Measurements from ENCODE around the gene MIB1. TPM values are rescaled to one million over a fixed set of nuclear protein-coding genes. Genes with fewer than 3 reads are reported as not detected.

Gene MIB1
- total and polyA plus RNA-seq, 2 experiments from 2014 or later = 10.8 to 56.7 TPM

GRCh38 chr18:21857871-21858270 is 117.3 kb downstream of the MIB1 start:
- Histone ChIP-seq H3F3A (replicated peaks; ENCODE audit: low read depth) (no peaks in the 10 kb centered on the region), H3K79me2 (replicated peaks; ENCODE audit: insufficient read depth) (no peaks in the 10 kb centered on the region), H2AFZ (no peak overlapping the region), H3K4me1 (ENCODE audit: insufficient read depth) (no peaks in the 10 kb centered on the region), H4K20me1 (replicated peaks; ENCODE audit: insufficient read depth) (peaks cover 3% of the 10 kb centered on the region; the same call in 1 of the 2 replicates), H3K4me2 (no peak overlapping the region), H3K9me2 (ENCODE audit: insufficient read depth) (no peaks in the 10 kb centered on the region), H3K36me3 (ENCODE audit: insufficient read depth) (peaks cover 13% of the 10 kb centered on the region; the same call in 1 of the 2 replicates), H3K27ac (ENCODE audit: low read depth) (no peak overlapping the region), H3K27me3 (ENCODE audit: insufficient read depth) (no peaks in the 10 kb centered on the region), H3K4me3 (no peak overlapping the region)
- no peak overlapping the region for H3K4me3 Mint-ChIP-seq
- peaks cover 1% of the 10 kb centered on the region; the same call in 1 of the 3 replicates for H3K9me3 Mint-ChIP-seq
- no peak for TF ChIP-seq ZNF114 (CRISPR knock-in tag; IDR thresholded peaks at IDR 0.05)
- no peaks in the 10 kb centered on the region for H3K4me1 Mint-ChIP-seq
- no peaks in the 10 kb centered on the region for H3K27me3 Mint-ChIP-seq (ENCODE audit: insufficient read depth, low read depth, poor library complexity)
- no peak overlapping the region for H3K27ac Mint-ChIP-seq
- H3K36me3 Mint-ChIP-seq (ENCODE audit: low read depth) = peaks cover 40% of the 10 kb centered on the region
- ATAC-seq (no peak), DNase-seq (ENCODE audit: low spot score) (no peak)

DNA sequence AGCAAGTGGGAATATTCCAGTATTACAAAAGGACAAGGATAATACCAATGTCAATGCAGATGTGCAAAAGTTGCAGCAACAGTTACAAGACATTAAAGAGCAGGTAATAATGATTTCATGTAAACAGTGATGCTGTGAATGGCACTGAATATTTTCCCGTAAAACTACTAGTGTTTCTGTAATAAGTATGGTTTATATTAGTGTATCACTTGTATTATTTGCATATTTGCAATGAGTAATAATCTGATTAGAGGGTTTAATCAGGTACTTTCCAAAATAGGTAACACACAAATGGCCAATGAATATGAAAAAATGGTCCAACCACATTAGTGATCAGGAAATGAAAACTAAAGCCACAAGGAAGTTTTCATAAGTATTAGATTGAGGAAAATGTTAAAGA is 118.0 kb downstream of the MIB1 start:
- Histone ChIP-seq H4K20me1 (replicated peaks; ENCODE audit: insufficient read depth) (peaks cover 3% of the 10 kb centered on the region; the same call in 1 of the 2 replicates), H2AFZ (no peak overlapping the region), H3K36me3 (ENCODE audit: insufficient read depth) (peaks cover 13% of the 10 kb centered on the region; the same call in 1 of the 2 replicates), H3K27ac (ENCODE audit: low read depth) (no peak overlapping the region), H3K9me2 (ENCODE audit: insufficient read depth) (no peaks in the 10 kb centered on the region), H3K4me1 (ENCODE audit: insufficient read depth) (no peaks in the 10 kb centered on the region), H3K27me3 (ENCODE audit: insufficient read depth) (no peaks in the 10 kb centered on the region), H3K4me2 (no peak overlapping the region), H3K4me3 (no peak overlapping the region), H3F3A (replicated peaks; ENCODE audit: low read depth) (no peaks in the 10 kb centered on the region), H3K79me2 (replicated peaks; ENCODE audit: insufficient read depth) (no peaks in the 10 kb centered on the region)
- Mint-ChIP-seq H3K4me3 (no peak overlapping the region), H3K27ac (no peak overlapping the region), H3K4me1 (no peaks in the 10 kb centered on the region), H3K9me3 (peaks cover 5% of the 10 kb centered on the region; the same call in 1 of the 3 replicates), H3K36me3 (ENCODE audit: low read depth) (peaks cover 47% of the 10 kb centered on the region), H3K27me3 (ENCODE audit: insufficient read depth, low read depth, poor library complexity) (no peaks in the 10 kb centered on the region)
- ATAC-seq (no peak), DNase-seq (ENCODE audit: low spot score) (no peak)
- no peak for TF ChIP-seq NANOG (IDR thresholded peaks at IDR 0.05; ENCODE audit: borderline replicate concordance)
- no peak for TF ChIP-seq EZH2phosphoT487 (IDR thresholded peaks at IDR 0.05; ENCODE audit: unreplicated experiment)
- TF ChIP-seq, protein P1, sequence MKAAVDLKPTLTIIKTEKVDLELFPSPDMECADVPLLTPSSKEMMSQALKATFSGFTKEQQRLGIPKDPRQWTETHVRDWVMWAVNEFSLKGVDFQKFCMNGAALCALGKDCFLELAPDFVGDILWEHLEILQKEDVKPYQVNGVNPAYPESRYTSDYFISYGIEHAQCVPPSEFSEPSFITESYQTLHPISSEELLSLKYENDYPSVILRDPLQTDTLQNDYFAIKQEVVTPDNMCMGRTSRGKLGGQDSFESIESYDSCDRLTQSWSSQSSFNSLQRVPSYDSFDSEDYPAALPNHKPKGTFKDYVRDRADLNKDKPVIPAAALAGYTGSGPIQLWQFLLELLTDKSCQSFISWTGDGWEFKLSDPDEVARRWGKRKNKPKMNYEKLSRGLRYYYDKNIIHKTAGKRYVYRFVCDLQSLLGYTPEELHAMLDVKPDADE (IDR thresholded peaks at IDR 0.05) = no peak
- TF ChIP-seq STAT1 (IDR thresholded peaks at IDR 0.05; ENCODE audit: unreplicated experiment) = no peak

DNA sequence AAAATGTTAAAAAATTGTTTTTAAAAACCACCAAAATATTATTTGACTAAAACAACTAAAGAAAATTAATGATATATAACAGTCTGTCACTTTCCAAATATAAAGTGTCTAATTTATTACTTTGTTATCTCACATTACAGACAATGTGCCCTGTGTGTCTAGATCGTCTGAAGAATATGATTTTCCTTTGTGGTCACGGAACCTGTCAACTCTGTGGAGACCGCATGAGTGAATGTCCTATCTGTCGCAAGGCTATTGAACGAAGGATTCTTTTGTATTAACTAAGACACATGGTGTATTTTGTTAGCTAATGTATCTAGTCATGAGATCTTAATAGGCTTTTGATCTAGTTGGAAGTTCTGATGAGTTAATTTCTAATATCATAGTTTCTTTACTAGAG is 123.8 kb downstream of the MIB1 start:
- no peak overlapping the region for H3K27ac Mint-ChIP-seq
- H3K4me3 Mint-ChIP-seq = no peak overlapping the region
- no peak for ATAC-seq
- Histone ChIP-seq H3F3A (replicated peaks; ENCODE audit: low read depth) (no peaks in the 10 kb centered on the region), H3K27ac (ENCODE audit: low read depth) (no peak overlapping the region), H4K20me1 (replicated peaks; ENCODE audit: insufficient read depth) (no peaks in the 10 kb centered on the region; the same call in 1 of the 2 replicates), H3K27me3 (ENCODE audit: insufficient read depth) (no peaks in the 10 kb centered on the region), H3K9me2 (ENCODE audit: insufficient read depth) (no peaks in the 10 kb centered on the region), H2AFZ (no peak overlapping the region), H3K79me2 (replicated peaks; ENCODE audit: insufficient read depth) (no peaks in the 10 kb centered on the region), H3K36me3 (ENCODE audit: insufficient read depth) (no peaks in the 10 kb centered on the region; the same call in 1 of the 2 replicates), H3K4me3 (no peak overlapping the region), H3K4me2 (no peak overlapping the region), H3K4me1 (ENCODE audit: insufficient read depth) (no peaks in the 10 kb centered on the region)
- no peak for DNase-seq (ENCODE audit: low spot score)
- no peaks in the 10 kb centered on the region for H3K4me1 Mint-ChIP-seq
- peaks cover 33% of the 10 kb centered on the region for H3K36me3 Mint-ChIP-seq (ENCODE audit: low read depth)
- peaks cover 5% of the 10 kb centered on the region; the same call in 1 of the 3 replicates for H3K9me3 Mint-ChIP-seq
- H3K27me3 Mint-ChIP-seq (ENCODE audit: insufficient read depth, low read depth, poor library complexity) = no peaks in the 10 kb centered on the region
- TF ChIP-seq ZNF114 (CRISPR knock-in tag; IDR thresholded peaks at IDR 0.05) = no peak
- no peak for TF ChIP-seq JUNB (IDR thresholded peaks at IDR 0.05; ENCODE audit: unreplicated experiment)
- no peak for TF ChIP-seq POLR2AphosphoS5 (IDR thresholded peaks at IDR 0.05; ENCODE audit: low read depth)
- no peak for TF ChIP-seq STAT1 (IDR thresholded peaks at IDR 0.05; ENCODE audit: unreplicated experiment)
- TF ChIP-seq, protein P1 (IDR thresholded peaks at IDR 0.05) = no peak
- TF ChIP-seq EZH2 (IDR thresholded peaks at IDR 0.05; ENCODE audit: low read depth, unreplicated experiment) = no peak
- no peak for TF ChIP-seq CTCF (conservative IDR thresholded peaks at IDR 0.05; ENCODE audit: low read depth in 2 of 2)
- TF ChIP-seq, protein P2, sequence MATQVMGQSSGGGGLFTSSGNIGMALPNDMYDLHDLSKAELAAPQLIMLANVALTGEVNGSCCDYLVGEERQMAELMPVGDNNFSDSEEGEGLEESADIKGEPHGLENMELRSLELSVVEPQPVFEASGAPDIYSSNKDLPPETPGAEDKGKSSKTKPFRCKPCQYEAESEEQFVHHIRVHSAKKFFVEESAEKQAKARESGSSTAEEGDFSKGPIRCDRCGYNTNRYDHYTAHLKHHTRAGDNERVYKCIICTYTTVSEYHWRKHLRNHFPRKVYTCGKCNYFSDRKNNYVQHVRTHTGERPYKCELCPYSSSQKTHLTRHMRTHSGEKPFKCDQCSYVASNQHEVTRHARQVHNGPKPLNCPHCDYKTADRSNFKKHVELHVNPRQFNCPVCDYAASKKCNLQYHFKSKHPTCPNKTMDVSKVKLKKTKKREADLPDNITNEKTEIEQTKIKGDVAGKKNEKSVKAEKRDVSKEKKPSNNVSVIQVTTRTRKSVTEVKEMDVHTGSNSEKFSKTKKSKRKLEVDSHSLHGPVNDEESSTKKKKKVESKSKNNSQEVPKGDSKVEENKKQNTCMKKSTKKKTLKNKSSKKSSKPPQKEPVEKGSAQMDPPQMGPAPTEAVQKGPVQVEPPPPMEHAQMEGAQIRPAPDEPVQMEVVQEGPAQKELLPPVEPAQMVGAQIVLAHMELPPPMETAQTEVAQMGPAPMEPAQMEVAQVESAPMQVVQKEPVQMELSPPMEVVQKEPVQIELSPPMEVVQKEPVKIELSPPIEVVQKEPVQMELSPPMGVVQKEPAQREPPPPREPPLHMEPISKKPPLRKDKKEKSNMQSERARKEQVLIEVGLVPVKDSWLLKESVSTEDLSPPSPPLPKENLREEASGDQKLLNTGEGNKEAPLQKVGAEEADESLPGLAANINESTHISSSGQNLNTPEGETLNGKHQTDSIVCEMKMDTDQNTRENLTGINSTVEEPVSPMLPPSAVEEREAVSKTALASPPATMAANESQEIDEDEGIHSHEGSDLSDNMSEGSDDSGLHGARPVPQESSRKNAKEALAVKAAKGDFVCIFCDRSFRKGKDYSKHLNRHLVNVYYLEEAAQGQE (IDR thresholded peaks at IDR 0.05; ENCODE audit: unreplicated experiment) = no peak
- TF ChIP-seq ZNF331 (CRISPR knock-in tag; IDR thresholded peaks at IDR 0.05; ENCODE audit: low read depth) = no peak
- TF ChIP-seq CREB1 (CRISPR knock-in tag; IDR thresholded peaks at IDR 0.05; ENCODE audit: low read depth) = no peak

Data from GM23338 (cell line).